Activated T-cell treated with anti-CD3 and anti-CD28 coated beads, Interleukin-2, amount 50 U/mL, for 24 hours (primary cell): ENCODE measurements around the gene KCNJ3.
"Not testable (repeated sequence)": the region's sequence is repeated elsewhere in the genome, so short reads cannot be mapped to it uniquely, and the experiment has no call there.

Source experiments
- DNase-seq: peaks from one replicate; pipeline ENCODE4 v3.0.0-alpha.2; 2020
- H3K27ac Mint-ChIP-seq: 2 replicates; pipeline ENCODE4 v1.8.0; 2020; ENCODE audit warnings: mild to moderate bottlenecking, mixed read lengths
- H3K27me3 Mint-ChIP-seq: 2 replicates; pipeline ENCODE4 v1.8.0; 2020; ENCODE audit warnings: mixed read lengths
- H3K36me3 Mint-ChIP-seq: 2 replicates; pipeline ENCODE4 v1.8.0; 2020; ENCODE audit warnings: low read depth, mixed read lengths
- H3K4me1 Mint-ChIP-seq: 2 replicates; pipeline ENCODE4 v1.8.0; 2020; ENCODE audit warnings: low read depth, mixed read lengths
- H3K4me3 Mint-ChIP-seq: 2 replicates; pipeline ENCODE4 v1.8.0; 2020; ENCODE audit warnings: mild to moderate bottlenecking, moderate library complexity, mixed read lengths
- H3K9me3 Mint-ChIP-seq: 2 replicates; pipeline ENCODE4 v1.8.0; 2020; ENCODE audit warnings: mixed read lengths

The KCNJ3 gene

DNA sequence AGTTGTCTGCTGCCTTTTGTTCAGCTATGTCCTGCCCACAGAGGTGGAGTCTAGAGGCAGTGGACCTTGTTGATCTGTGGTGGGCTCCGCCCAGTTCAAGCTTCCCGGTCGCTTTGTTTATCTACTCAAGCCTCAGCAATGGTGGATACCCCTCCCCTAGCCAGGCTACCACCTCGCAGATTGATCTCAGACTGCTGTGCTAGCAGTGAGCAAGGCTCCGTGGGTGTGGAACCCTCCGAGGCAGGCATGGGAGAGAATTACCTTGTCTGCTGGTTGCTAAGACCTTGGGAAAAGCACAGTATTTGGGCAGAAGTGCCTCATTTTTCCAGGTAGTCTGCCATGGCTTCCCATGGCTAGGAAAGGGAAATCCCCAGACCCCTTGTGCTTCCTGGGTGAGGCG is 146.0 kb downstream of the KCNJ3 start:
- Mint-ChIP-seq H3K9me3 (peaks cover 4% of the 10 kb centered on the region), H3K27me3 (no peaks in the 10 kb centered on the region), H3K4me3 (no peak overlapping the region), H3K27ac (no peak overlapping the region), H3K4me1 (no peaks in the 10 kb centered on the region), H3K36me3 (no peaks in the 10 kb centered on the region)
- DNase-seq = no peak

DNA sequence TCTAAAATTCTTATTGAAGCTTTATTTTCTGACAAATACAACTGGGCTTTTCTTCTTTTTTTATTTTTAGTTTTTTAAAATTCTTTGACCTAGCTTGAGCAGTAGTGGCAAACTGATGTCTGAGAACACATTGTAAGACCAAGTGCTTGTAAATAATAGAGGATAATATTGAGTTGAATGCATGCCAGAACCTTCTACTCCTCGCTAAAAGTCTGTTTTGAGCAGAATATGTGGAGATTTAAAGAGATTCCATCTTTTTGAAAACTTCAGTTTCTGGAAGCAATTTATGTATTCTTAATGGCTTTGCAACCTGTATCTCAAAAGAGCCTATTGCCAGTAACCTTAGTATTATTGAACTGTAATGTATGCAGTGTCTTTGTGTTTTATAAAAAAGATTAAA is 148.3 kb downstream of the KCNJ3 start:
- no peak for DNase-seq
- Mint-ChIP-seq H3K27me3 (no peaks in the 10 kb centered on the region), H3K4me3 (no peak overlapping the region), H3K36me3 (no peaks in the 10 kb centered on the region), H3K4me1 (no peaks in the 10 kb centered on the region), H3K27ac (no peak overlapping the region), H3K9me3 (peaks cover 2% of the 10 kb centered on the region)

DNA sequence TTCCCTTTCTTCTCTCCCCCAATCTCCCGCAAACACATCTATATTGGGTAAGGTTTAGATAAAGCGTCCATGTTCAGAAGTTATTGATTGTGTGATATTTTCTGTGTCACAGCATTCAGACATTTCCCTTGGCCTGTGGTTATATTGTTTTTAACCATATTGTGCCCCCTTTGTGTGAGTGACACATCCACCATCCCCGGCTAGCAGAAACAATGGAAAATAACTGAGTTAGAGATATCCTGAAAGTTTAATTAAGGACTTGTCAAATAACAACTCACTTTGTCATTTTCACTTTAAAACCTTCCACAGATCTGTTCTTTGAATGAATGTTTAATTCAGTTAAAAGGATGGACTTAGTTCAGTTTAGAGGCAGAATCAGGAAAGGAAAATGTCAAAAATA is 151.0 kb downstream of the KCNJ3 start:
- Mint-ChIP-seq H3K27me3 (no peaks in the 10 kb centered on the region), H3K4me1 (no peaks in the 10 kb centered on the region), H3K9me3 (no peaks in the 10 kb centered on the region)

DNA sequence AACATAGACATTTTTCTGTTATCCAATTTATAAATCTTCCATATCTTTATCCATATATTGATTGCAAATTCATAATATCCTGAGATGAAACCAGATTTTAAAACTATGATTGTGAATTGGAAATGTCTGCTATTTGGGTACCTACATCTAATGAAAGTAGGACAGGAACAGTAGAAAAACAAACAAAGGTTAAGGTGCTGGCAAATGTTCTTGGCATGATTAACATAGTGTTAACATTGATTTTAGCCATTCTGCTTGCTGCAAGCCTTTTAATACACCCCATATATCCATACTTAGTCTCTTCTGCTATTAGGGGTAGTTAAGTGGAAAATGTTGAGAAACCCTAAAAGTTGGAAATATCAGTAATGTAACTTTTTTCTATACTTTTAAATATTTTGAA is 152.0 kb downstream of the KCNJ3 start:
- H3K27ac Mint-ChIP-seq = no peak overlapping the region
- no peak overlapping the region for H3K4me3 Mint-ChIP-seq
- no peaks in the 10 kb centered on the region for H3K4me1 Mint-ChIP-seq
- H3K9me3 Mint-ChIP-seq = no peaks in the 10 kb centered on the region
- no peaks in the 10 kb centered on the region for H3K36me3 Mint-ChIP-seq
- H3K27me3 Mint-ChIP-seq = no peaks in the 10 kb centered on the region
- DNase-seq = no peak

More for the DNA sequence above, 151.0 kb downstream of the KCNJ3 start:
- Mint-ChIP-seq H3K36me3 (no peaks in the 10 kb centered on the region), H3K4me3 (no peak overlapping the region), H3K27ac (no peak overlapping the region)
- no peak for DNase-seq

DNA sequence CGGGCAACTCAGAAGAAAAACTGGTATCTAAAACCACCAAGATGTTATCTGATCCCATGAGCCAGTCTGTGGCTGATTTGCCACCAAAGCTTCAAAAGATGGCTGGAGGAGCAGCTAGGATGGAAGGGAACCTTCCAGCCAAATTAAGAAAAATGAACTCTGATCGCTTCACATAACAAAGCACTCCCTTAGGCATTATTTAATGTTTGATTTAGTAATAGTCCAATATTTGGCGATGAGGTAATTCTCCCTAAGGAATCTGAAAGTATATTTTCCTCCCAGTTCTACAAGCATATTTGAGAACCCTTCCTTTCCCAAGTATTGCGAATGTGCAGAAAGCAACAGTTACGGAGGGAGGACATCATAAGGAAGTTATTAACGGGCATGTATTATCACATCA is 156.6 kb downstream of the KCNJ3 start:
- Mint-ChIP-seq H3K27ac (no peak overlapping the region), H3K27me3 (no peaks in the 10 kb centered on the region), H3K9me3 (peaks cover 2% of the 10 kb centered on the region), H3K36me3 (no peaks in the 10 kb centered on the region), H3K4me3 (no peak overlapping the region), H3K4me1 (no peaks in the 10 kb centered on the region)
- no peak for DNase-seq

DNA sequence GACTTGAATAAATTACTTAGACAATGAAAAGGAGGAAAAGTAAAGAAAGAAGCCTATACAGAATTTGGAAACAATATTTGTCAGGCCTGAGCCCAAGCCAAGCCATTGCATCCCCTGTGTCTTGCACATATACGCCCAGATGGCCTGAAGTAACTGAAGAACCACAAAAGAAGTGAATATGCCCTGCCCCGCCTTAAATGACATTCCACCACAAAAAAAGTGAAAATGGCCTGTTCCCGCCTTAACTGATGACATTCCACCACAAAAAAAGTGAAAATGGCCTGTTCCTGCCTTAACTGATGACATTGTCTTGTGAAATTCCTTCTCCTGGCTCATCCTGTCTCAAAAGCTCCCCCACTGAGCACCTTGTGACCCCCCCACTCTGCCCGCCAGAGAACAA is 168.7 kb downstream of the KCNJ3 start:
- H3K9me3 Mint-ChIP-seq, H3K4me1 Mint-ChIP-seq, H3K27ac Mint-ChIP-seq, H3K27me3 Mint-ChIP-seq, DNase-seq, H3K36me3 Mint-ChIP-seq, H3K4me3 Mint-ChIP-seq: not testable (repeated sequence)

DNA sequence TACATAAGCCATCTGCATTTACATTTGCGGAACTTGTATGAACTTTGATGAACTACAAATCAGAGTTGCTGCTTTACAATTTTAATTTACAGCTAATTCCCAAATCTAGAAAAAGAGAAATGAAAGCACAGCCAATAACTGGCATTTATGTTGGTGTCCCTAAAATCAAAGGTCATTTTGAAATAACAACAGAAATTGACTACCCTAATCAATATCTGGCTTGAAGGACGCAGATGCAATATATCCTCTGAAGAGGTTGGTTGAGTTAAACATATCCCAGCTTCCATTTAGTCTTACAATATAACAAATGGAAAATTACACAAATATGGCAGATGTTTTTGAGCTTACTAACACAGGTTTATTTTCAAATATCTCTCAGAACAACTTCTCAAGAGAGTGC is 177.5 kb downstream of the KCNJ3 start:
- H3K27me3 Mint-ChIP-seq = no peaks in the 10 kb centered on the region
- DNase-seq = no peak
- H3K9me3 Mint-ChIP-seq = no peaks in the 10 kb centered on the region
- no peak overlapping the region for H3K27ac Mint-ChIP-seq
- H3K4me3 Mint-ChIP-seq = no peak overlapping the region
- no peaks in the 10 kb centered on the region for H3K36me3 Mint-ChIP-seq
- no peaks in the 10 kb centered on the region for H3K4me1 Mint-ChIP-seq

DNA sequence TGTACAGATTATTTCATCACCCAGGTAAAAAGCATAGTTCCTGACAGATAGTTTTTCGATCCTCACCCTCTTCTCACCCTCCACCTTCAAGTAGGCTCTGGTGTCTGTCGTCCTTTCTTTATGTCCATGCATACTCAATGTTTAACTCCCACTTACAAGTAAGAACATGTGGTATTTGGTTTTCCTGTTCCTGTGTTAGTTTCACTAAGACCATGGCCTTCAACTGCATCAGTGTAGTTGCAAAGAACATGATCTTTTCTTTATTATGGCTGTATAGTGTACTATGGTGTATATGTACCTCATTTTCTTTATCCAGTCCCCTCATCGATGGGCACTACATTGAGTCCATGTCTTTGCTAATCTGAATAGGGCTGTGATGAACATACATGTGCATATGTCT is 184.2 kb downstream of the KCNJ3 start:
- Mint-ChIP-seq H3K4me3 (no peak overlapping the region), H3K9me3 (peaks cover 8% of the 10 kb centered on the region), H3K27me3 (no peaks in the 10 kb centered on the region), H3K36me3 (no peaks in the 10 kb centered on the region), H3K4me1 (no peaks in the 10 kb centered on the region), H3K27ac (no peak overlapping the region)
- no peak for DNase-seq

DNA sequence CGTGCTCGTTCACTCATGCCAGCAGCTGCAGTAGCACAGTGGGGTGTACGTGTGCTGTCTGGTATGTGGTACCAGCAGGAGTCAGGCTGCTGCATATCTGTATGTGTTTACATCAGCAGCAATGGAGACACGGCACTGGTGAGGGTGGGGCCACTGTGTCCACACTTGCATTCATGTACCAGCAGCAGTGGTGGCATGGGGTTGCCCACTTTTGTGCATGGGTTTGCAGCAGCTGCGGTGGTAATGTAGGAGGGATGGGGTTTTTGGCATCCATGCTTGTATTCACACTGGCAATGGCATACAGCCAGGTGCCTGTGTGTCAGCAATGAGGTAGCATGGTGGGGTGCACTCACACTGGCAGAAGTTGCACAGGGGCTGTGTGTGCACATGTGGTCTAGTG is 187.8 kb downstream of the KCNJ3 start:
- H3K9me3 Mint-ChIP-seq = peaks cover 16% of the 10 kb centered on the region
- H3K27me3 Mint-ChIP-seq = no peaks in the 10 kb centered on the region
- no peaks in the 10 kb centered on the region for H3K4me1 Mint-ChIP-seq
- no peak overlapping the region for H3K27ac Mint-ChIP-seq
- DNase-seq = no peak
- H3K4me3 Mint-ChIP-seq = no peak overlapping the region
- H3K36me3 Mint-ChIP-seq = no peaks in the 10 kb centered on the region

DNA sequence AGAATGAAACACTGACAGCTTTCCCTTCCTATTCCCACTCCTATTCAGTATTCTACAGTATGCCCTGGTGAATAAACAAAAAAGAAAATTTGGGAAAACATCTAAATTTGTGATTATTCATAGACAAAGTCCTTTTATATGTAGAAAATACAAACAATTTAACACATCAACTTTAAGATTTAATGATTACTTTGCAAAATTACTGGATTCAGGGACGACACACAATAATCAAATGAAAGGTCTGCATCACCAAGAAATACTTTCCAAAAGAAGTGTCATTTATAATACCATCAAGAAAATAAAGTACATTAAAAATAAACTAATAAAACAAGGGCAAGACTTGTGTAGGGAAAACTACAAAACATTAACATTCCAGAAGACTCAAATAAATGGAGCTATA is 199.8 kb downstream of the KCNJ3 start:
- H3K4me3 Mint-ChIP-seq = no peak overlapping the region
- no peaks in the 10 kb centered on the region for H3K27me3 Mint-ChIP-seq
- H3K27ac Mint-ChIP-seq = no peak overlapping the region
- no peaks in the 10 kb centered on the region for H3K36me3 Mint-ChIP-seq
- H3K9me3 Mint-ChIP-seq = peaks cover 2% of the 10 kb centered on the region
- no peak for DNase-seq
- H3K4me1 Mint-ChIP-seq = no peaks in the 10 kb centered on the region

DNA sequence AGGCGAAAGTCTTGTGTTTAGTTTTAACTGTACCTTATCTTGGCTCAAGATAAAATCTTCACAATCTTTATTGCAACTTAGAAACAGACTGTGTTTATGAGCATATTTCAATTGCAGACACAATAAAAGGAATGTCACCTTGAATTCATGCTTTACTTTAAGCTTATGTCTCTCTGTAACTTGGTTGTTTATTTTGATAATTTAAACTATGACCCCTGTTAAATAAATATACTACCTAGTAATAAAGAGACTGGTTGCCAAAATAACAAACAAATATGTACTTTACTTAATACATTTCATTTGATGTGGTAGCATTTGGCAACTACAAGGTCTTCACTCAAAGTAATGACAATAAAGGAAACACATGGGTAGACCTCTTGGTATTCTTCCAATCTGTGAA is 202.6 kb downstream of the KCNJ3 start:
- no peak for DNase-seq
- H3K27me3 Mint-ChIP-seq = no peaks in the 10 kb centered on the region
- no peaks in the 10 kb centered on the region for H3K36me3 Mint-ChIP-seq
- H3K4me3 Mint-ChIP-seq = no peak overlapping the region
- H3K4me1 Mint-ChIP-seq = no peaks in the 10 kb centered on the region
- no peak overlapping the region for H3K27ac Mint-ChIP-seq
- H3K9me3 Mint-ChIP-seq = peaks cover 2% of the 10 kb centered on the region
